ENCODE measurements around the gene CACNA1C.

Gene CACNA1C

GRCh38 chr12:2301531-2302461 lies 249.0 kb downstream of the CACNA1C start:
- no peak for DNase-seq
- ChIA-PET CTCF (interaction anchor here (1.0 to 4.6 kb wide), 2 partner anchors 11 to 19 kb away, joined by 3 to 25 read pairs; no protein-coding TSS in a partner anchor), POLR2A (no interaction called here)
- Histone ChIP-seq H3K4me1 (ENCODE audit: control extremely low read depth in 1 of 4, control insufficient read depth in 4 of 4, insufficient read depth in 4 of 4, low read length in 3 of 4) (peaks cover 3 to 63% (median 39%) of the 10 kb centered on the region in 4 experiments), H3K27me3 (replicated peaks in 2 of 5; ENCODE audit: control insufficient read depth in 4 of 5, insufficient read depth in 5 of 5, low read length in 4 of 5) (no peaks in the 10 kb centered on the region), H3K27ac (ENCODE audit: insufficient read depth in 1 of 2, low read depth in 1 of 2, low read length in 2 of 2, poor library complexity in 1 of 2, severe bottlenecking in 2 of 2) (no peak overlapping the region), H3K36me3 (ENCODE audit: control insufficient read depth in 4 of 4, insufficient read depth in 4 of 4, low read length in 3 of 4) (no peaks in the 10 kb centered on the region), H3K4me3 (ENCODE audit: control insufficient read depth in 1 of 7, extremely low read depth in 1 of 7, insufficient read depth in 4 of 7, low read depth in 2 of 7, low read length in 6 of 7) (no peak overlapping the region), H3K9me3 (ENCODE audit: control extremely low read depth in 1 of 5, control insufficient read depth in 4 of 5, insufficient read depth in 2 of 5, low read depth in 1 of 5, low read length in 4 of 5) (no peaks in the 10 kb centered on the region)
- WGBS (ENCODE audit: insufficient coverage): 95% methylated on average over 12 of the region's 14 CpGs

- no peak for DNase-seq
- CTCF ChIA-PET: interaction anchor here (1.0 to 4.6 kb wide), 2 partner anchors 12 to 20 kb away, joined by 3 to 25 read pairs; no protein-coding TSS in a partner anchor
- 95% methylated on average over 17 of the region's 21 CpGs for WGBS (ENCODE audit: insufficient coverage)
- POLR2A ChIA-PET: no interaction called here
- no peaks in the 10 kb centered on the region for H3K9me3 ChIP-seq (ENCODE audit: control extremely low read depth in 1 of 5, control insufficient read depth in 4 of 5, insufficient read depth in 2 of 5, low read depth in 1 of 5, low read length in 4 of 5)
- H3K27me3 ChIP-seq (replicated peaks in 2 of 5; ENCODE audit: control insufficient read depth in 4 of 5, insufficient read depth in 5 of 5, low read length in 4 of 5): no peaks in the 10 kb centered on the region
- peaks cover 1 to 62% (median 43%) of the 10 kb centered on the region in 4 experiments for H3K4me1 ChIP-seq (ENCODE audit: control extremely low read depth in 1 of 4, control insufficient read depth in 4 of 4, insufficient read depth in 4 of 4, low read length in 3 of 4)
- no peak overlapping the region for H3K4me3 ChIP-seq (ENCODE audit: control insufficient read depth in 1 of 7, extremely low read depth in 1 of 7, insufficient read depth in 4 of 7, low read depth in 2 of 7, low read length in 6 of 7)
- no peak overlapping the region for H3K27ac ChIP-seq (ENCODE audit: insufficient read depth in 1 of 2, low read depth in 1 of 2, low read length in 2 of 2, poor library complexity in 1 of 2, severe bottlenecking in 2 of 2)
- H3K36me3 ChIP-seq (ENCODE audit: control insufficient read depth in 4 of 4, insufficient read depth in 4 of 4, low read length in 3 of 4): no peaks in the 10 kb centered on the region
These were observed 250.2 kb downstream of the CACNA1C start for GRCh38 chr12:2302711-2303580.

GRCh38 chr12:2304223-2304622 lies 251.4 kb downstream of the CACNA1C start:
- H3K27ac ChIP-seq (ENCODE audit: insufficient read depth in 1 of 2, low read depth in 1 of 2, low read length in 2 of 2, poor library complexity in 1 of 2, severe bottlenecking in 2 of 2): no peak overlapping the region
- no peaks in the 10 kb centered on the region for H3K27me3 ChIP-seq (replicated peaks in 2 of 5; ENCODE audit: control insufficient read depth in 4 of 5, insufficient read depth in 5 of 5, low read length in 4 of 5)
- ChIA-PET CTCF (interaction anchor here (1.3 to 3.1 kb wide), 6 partner anchors 10 to 197 kb away, joined by 3 to 23 read pairs (median 5); no protein-coding TSS in a partner anchor), POLR2A (interaction anchor here (0.6 kb wide), 1 partner anchor 16 kb away, joined by 3 read pairs; no protein-coding TSS in a partner anchor)
- WGBS (ENCODE audit: insufficient coverage): 96% methylated on average over 12 of the region's 12 CpGs
- H3K36me3 ChIP-seq (ENCODE audit: control insufficient read depth in 4 of 4, insufficient read depth in 4 of 4, low read length in 3 of 4): no peaks in the 10 kb centered on the region
- peaks cover 0 to 50% (median 32%) of the 10 kb centered on the region in 4 experiments for H3K4me1 ChIP-seq (ENCODE audit: control extremely low read depth in 1 of 4, control insufficient read depth in 4 of 4, insufficient read depth in 4 of 4, low read length in 3 of 4)
- no peak overlapping the region for H3K4me3 ChIP-seq (ENCODE audit: control insufficient read depth in 1 of 7, extremely low read depth in 1 of 7, insufficient read depth in 4 of 7, low read depth in 2 of 7, low read length in 6 of 7)
- no peak for DNase-seq
- no peaks in the 10 kb centered on the region for H3K9me3 ChIP-seq (ENCODE audit: control extremely low read depth in 1 of 5, control insufficient read depth in 4 of 5, insufficient read depth in 2 of 5, low read depth in 1 of 5, low read length in 4 of 5)

- POLR2A ChIA-PET: interaction anchor here (0.6 kb wide), 1 partner anchor 73 kb away, joined by 3 read pairs; no protein-coding TSS in a partner anchor
- Histone ChIP-seq H3K4me3 (ENCODE audit: control insufficient read depth in 1 of 7, extremely low read depth in 1 of 7, insufficient read depth in 4 of 7, low read depth in 2 of 7, low read length in 6 of 7) (no peak overlapping the region), H3K36me3 (ENCODE audit: control insufficient read depth in 4 of 4, insufficient read depth in 4 of 4, low read length in 3 of 4) (no peaks in the 10 kb centered on the region), H3K9me3 (ENCODE audit: control extremely low read depth in 1 of 5, control insufficient read depth in 4 of 5, insufficient read depth in 2 of 5, low read depth in 1 of 5, low read length in 4 of 5) (no peaks in the 10 kb centered on the region), H3K4me1 (ENCODE audit: control extremely low read depth in 1 of 4, control insufficient read depth in 4 of 4, insufficient read depth in 4 of 4, low read length in 3 of 4) (peaks cover 0 to 45% (median 33%) of the 10 kb centered on the region in 4 experiments), H3K27ac (ENCODE audit: insufficient read depth in 1 of 2, low read depth in 1 of 2, low read length in 2 of 2, poor library complexity in 1 of 2, severe bottlenecking in 2 of 2) (no peak overlapping the region), H3K27me3 (replicated peaks in 2 of 5; ENCODE audit: control insufficient read depth in 4 of 5, insufficient read depth in 5 of 5, low read length in 4 of 5) (no peaks in the 10 kb centered on the region)
- CTCF ChIA-PET: interaction anchor here (0.6 to 3.1 kb wide), 9 partner anchors 12 to 277 kb away, joined by 3 to 23 read pairs (median 4); no protein-coding TSS in a partner anchor
- WGBS (ENCODE audit: insufficient coverage): 25% methylated on average over 3 of the region's 3 CpGs
- peak in 2 of 3 donors; percentile 89 to 91 for DNase-seq
These were observed 253.2 kb downstream of the CACNA1C start for GRCh38 chr12:2306012-2306411.

- Histone ChIP-seq H3K4me1 (ENCODE audit: control extremely low read depth in 1 of 4, control insufficient read depth in 4 of 4, insufficient read depth in 4 of 4, low read length in 3 of 4) (peaks cover 0 to 45% (median 33%) of the 10 kb centered on the region in 4 experiments), H3K27ac (ENCODE audit: insufficient read depth in 1 of 2, low read depth in 1 of 2, low read length in 2 of 2, poor library complexity in 1 of 2, severe bottlenecking in 2 of 2) (peak overlapping the region in 1 of 2 experiments; percentile 40), H3K27me3 (replicated peaks in 2 of 5; ENCODE audit: control insufficient read depth in 4 of 5, insufficient read depth in 5 of 5, low read length in 4 of 5) (no peaks in the 10 kb centered on the region), H3K4me3 (ENCODE audit: control insufficient read depth in 1 of 7, extremely low read depth in 1 of 7, insufficient read depth in 4 of 7, low read depth in 2 of 7, low read length in 6 of 7) (no peak overlapping the region), H3K36me3 (ENCODE audit: control insufficient read depth in 4 of 4, insufficient read depth in 4 of 4, low read length in 3 of 4) (no peaks in the 10 kb centered on the region), H3K9me3 (ENCODE audit: control extremely low read depth in 1 of 5, control insufficient read depth in 4 of 5, insufficient read depth in 2 of 5, low read depth in 1 of 5, low read length in 4 of 5) (no peaks in the 10 kb centered on the region)
- ChIA-PET CTCF (interaction anchor here (0.6 to 3.1 kb wide), 6 partner anchors 14 to 277 kb away, joined by 3 to 23 read pairs (median 4); no protein-coding TSS in a partner anchor), POLR2A (no interaction called here)
- DNase-seq: peak in 2 of 3 donors; percentile 83 to 90
- 8% methylated on average over 4 of the region's 4 CpGs for WGBS (ENCODE audit: insufficient coverage)
These were observed 253.9 kb downstream of the CACNA1C start for GRCh38 chr12:2306735-2307134.

- no peaks in the 10 kb centered on the region for H3K36me3 ChIP-seq (ENCODE audit: control insufficient read depth in 4 of 4, insufficient read depth in 4 of 4, low read length in 3 of 4)
- CTCF ChIA-PET: no interaction called here
- no peak for DNase-seq
- peaks cover 0 to 45% (median 33%) of the 10 kb centered on the region in 4 experiments for H3K4me1 ChIP-seq (ENCODE audit: control extremely low read depth in 1 of 4, control insufficient read depth in 4 of 4, insufficient read depth in 4 of 4, low read length in 3 of 4)
- no peak overlapping the region for H3K4me3 ChIP-seq (ENCODE audit: control insufficient read depth in 1 of 7, extremely low read depth in 1 of 7, insufficient read depth in 4 of 7, low read depth in 2 of 7, low read length in 6 of 7)
- no peaks in the 10 kb centered on the region for H3K9me3 ChIP-seq (ENCODE audit: control extremely low read depth in 1 of 5, control insufficient read depth in 4 of 5, insufficient read depth in 2 of 5, low read depth in 1 of 5, low read length in 4 of 5)
- POLR2A ChIA-PET: no interaction called here
- H3K27me3 ChIP-seq (replicated peaks in 2 of 5; ENCODE audit: control insufficient read depth in 4 of 5, insufficient read depth in 5 of 5, low read length in 4 of 5): no peaks in the 10 kb centered on the region
- WGBS (ENCODE audit: insufficient coverage): 100% methylated on average over 2 of the region's 3 CpGs
- no peak overlapping the region for H3K27ac ChIP-seq (ENCODE audit: insufficient read depth in 1 of 2, low read depth in 1 of 2, low read length in 2 of 2, poor library complexity in 1 of 2, severe bottlenecking in 2 of 2)
These were observed 254.8 kb downstream of the CACNA1C start for GRCh38 chr12:2307550-2307949.

Measured in common myeloid progenitor, CD34-positive (primary cell).